Smooth muscle cell (in vitro differentiated cells): ENCODE results near the gene TTLL10. TPM values are rescaled to one million over a fixed set of nuclear protein-coding genes. Genes with fewer than 3 reads are reported as not detected.
"Not testable (repeated sequence)": the region's sequence is repeated elsewhere in the genome, so short reads cannot be mapped to it uniquely, and the experiment has no call there.

Experiments
- DNase-seq: peaks from one replicate; lab custom pipeline; 2025; ENCODE audit not compliant: unreplicated experiment; lab: John Stamatoyannopoulos, UW
- H2AFZ ChIP-seq: fragments of 200-600 bp; sonication (generic); 2 replicates; pipeline ENCODE4 v1.6.0; 2016; ENCODE audit warnings: antibody characterized with exemption, low read depth, mild to moderate bottlenecking
- H3F3A ChIP-seq: fragments of 200-600 bp; sonication (generic); 2 replicates; pipeline ENCODE4 v1.6.0; 2017; ENCODE audit warnings: antibody characterized with exemption, low read depth
- H3K27ac ChIP-seq: fragments of 200-600 bp; sonication (generic); 2 replicates; pipeline ENCODE4 v1.5.1; 2016; ENCODE audit warnings: low read depth, mild to moderate bottlenecking
- H3K27me3 ChIP-seq: fragments of 200-600 bp; sonication (generic); 2 replicates; pipeline ENCODE4 v1.6.1; 2016; ENCODE audit warnings: low read depth, mild to moderate bottlenecking
- H3K36me3 ChIP-seq: fragments of 200-600 bp; sonication (generic); 2 replicates; pipeline ENCODE4 v1.5.1; 2016; ENCODE audit warnings: low read depth
- H3K4me1 ChIP-seq: fragments of 200-600 bp; sonication (generic); 2 replicates; pipeline ENCODE4 v1.5.1; 2016; ENCODE audit warnings: low read depth
- H3K4me2 ChIP-seq: fragments of 200-600 bp; sonication (generic); 2 replicates; pipeline ENCODE4 v1.6.0; 2016; ENCODE audit warnings: mild to moderate bottlenecking
- H3K4me3 ChIP-seq: fragments of 200-600 bp; sonication (generic); 2 replicates; pipeline ENCODE4 v1.5.1; 2016; ENCODE audit warnings: mild to moderate bottlenecking
- H3K79me2 ChIP-seq: fragments of 200-600 bp; sonication (generic); 2 replicates; pipeline ENCODE4 v1.6.0; 2016; ENCODE audit warnings: low read depth, mild to moderate bottlenecking
- H3K9ac ChIP-seq: fragments of 200-600 bp; sonication (generic); 2 replicates; pipeline ENCODE4 v1.6.0; 2016; ENCODE audit warnings: low read depth
- H3K9me3 ChIP-seq: fragments of 200-600 bp; sonication (generic); replicated peaks from 2 replicates; pipeline ENCODE4 v1.5.1; 2016; ENCODE audit warnings: low read depth
- H4K20me1 ChIP-seq: fragments of 200-600 bp; sonication (generic); 2 replicates; pipeline ENCODE4 v1.6.0; 2016; ENCODE audit warnings: low read depth
- CTCF ChIP-seq: fragments of 200-600 bp; sonication (generic); IDR thresholded peaks from 2 replicates; pipeline ENCODE4 v1.5.1; 2017; ENCODE audit warnings: borderline replicate concordance, mild to moderate bottlenecking, antibody characterized with exemption; ENCODE audit not compliant: insufficient read depth, poor library complexity, severe bottlenecking
- WGBS: methylation state at CpG from one replicate; pipeline ENCODE4 v1.1.7; 2016; ENCODE audit warnings: low lambda C conversion rate; 5-methylcytosine and 5-hydroxymethylcytosine counted together
- polyA plus RNA-seq: library from polyadenylated mRNA; unstranded; fragments of >200 nt; fragmentation: Nextera tagmentation; extraction: Ambion mirVana; gene quantifications from 2 replicates; pipeline ENCODE4 v1.2.1, GENCODE V29; 2016
- total RNA-seq: library from RNA; depleted of rRNA; stranded (reverse); fragments of >200 nt; gene quantifications from 2 replicates; pipeline ENCODE4 v1.2.3, GENCODE V29; 2014

The TTLL10 gene
- total and polyA plus RNA-seq, 2 experiments from 2014 or later: not detected

- H3K36me3 ChIP-seq: no peaks in the 10 kb centered on the region
- H2AFZ ChIP-seq: no peak overlapping the region
- H3K4me3 ChIP-seq: no peak overlapping the region
- H4K20me1 ChIP-seq: no peaks in the 10 kb centered on the region
- H3K4me2 ChIP-seq: no peak overlapping the region
- no peak overlapping the region for H3K27ac ChIP-seq
- H3K79me2 ChIP-seq: no peaks in the 10 kb centered on the region
- DNase-seq: no peak
- no peaks in the 10 kb centered on the region for H3F3A ChIP-seq
- no peak for TF ChIP-seq CTCF
- no peaks in the 10 kb centered on the region for H3K27me3 ChIP-seq
- no peaks in the 10 kb centered on the region for H3K4me1 ChIP-seq
- WGBS: 80% methylated on average over 3 of the region's 3 CpGs
- H3K9me3 ChIP-seq: no peaks in the 10 kb centered on the region
- no peak overlapping the region for H3K9ac ChIP-seq
These were observed 21.0 kb downstream of the TTLL10 start for GRCh38 chr1:1194723-1195122.

GRCh38 chr1:1195726-1196125 is 22.0 kb downstream of the TTLL10 start:
- H2AFZ ChIP-seq, H3K27me3 ChIP-seq, H3K4me3 ChIP-seq, H3K9ac ChIP-seq, H3K9me3 ChIP-seq, H3K4me2 ChIP-seq, H3K79me2 ChIP-seq, DNase-seq, H3K4me1 ChIP-seq, H3K27ac ChIP-seq, H3F3A ChIP-seq, H4K20me1 ChIP-seq, H3K36me3 ChIP-seq: not testable (repeated sequence)
- WGBS: 86% methylated on average over 6 of the region's 6 CpGs

- no peak overlapping the region for H2AFZ ChIP-seq
- H3K9ac ChIP-seq: no peak overlapping the region
- H3K27me3 ChIP-seq: no peaks in the 10 kb centered on the region
- no peak for DNase-seq
- no peaks in the 10 kb centered on the region for H3F3A ChIP-seq
- no peaks in the 10 kb centered on the region for H3K4me1 ChIP-seq
- no peak overlapping the region for H3K4me2 ChIP-seq
- H3K9me3 ChIP-seq: no peaks in the 10 kb centered on the region
- TF ChIP-seq CTCF: no peak
- no peak overlapping the region for H3K27ac ChIP-seq
- H3K4me3 ChIP-seq: no peak overlapping the region
- H4K20me1 ChIP-seq: no peaks in the 10 kb centered on the region
- WGBS: 90% methylated on average over 13 of the region's 13 CpGs
- no peaks in the 10 kb centered on the region for H3K79me2 ChIP-seq
- H3K36me3 ChIP-seq: no peaks in the 10 kb centered on the region
These were observed 22.9 kb downstream of the TTLL10 start for GRCh38 chr1:1196431-1197187.

- H3K27me3 ChIP-seq: no peaks in the 10 kb centered on the region
- WGBS: 100% methylated on average over 5 of the region's 8 CpGs
- DNase-seq: no peak
- no peak overlapping the region for H3K4me3 ChIP-seq
- H3F3A ChIP-seq: no peaks in the 10 kb centered on the region
- no peaks in the 10 kb centered on the region for H3K4me1 ChIP-seq
- H3K9ac ChIP-seq: no peak overlapping the region
- H2AFZ ChIP-seq: no peak overlapping the region
- no peak overlapping the region for H3K4me2 ChIP-seq
- H4K20me1 ChIP-seq: no peaks in the 10 kb centered on the region
- no peaks in the 10 kb centered on the region for H3K9me3 ChIP-seq
- no peaks in the 10 kb centered on the region for H3K36me3 ChIP-seq
- no peak for TF ChIP-seq CTCF
- no peaks in the 10 kb centered on the region for H3K79me2 ChIP-seq
- H3K27ac ChIP-seq: no peak overlapping the region
These were observed 23.5 kb downstream of the TTLL10 start for GRCh38 chr1:1197188-1197500.
